HepG2 (cell line): ENCODE results near the gene CCDC88C. TPM values are rescaled to one million over a fixed set of nuclear protein-coding genes. Genes with fewer than 3 reads are reported as not detected.

Experiments
- ATAC-seq: fragments of 200-7000 bp; cut with Tn5 transposase; 3 replicates; pipeline ENCODE4 v1.9.1; 2020; ENCODE audit warnings: mild to moderate bottlenecking, moderate library complexity
- BruUV-seq: library from RNA; stranded (reverse); fragments of 400-500 nt; replicated peaks from 2 replicates; lab custom pipeline; 2021; lab: Mats Ljungman, UMichigan
- CTCF ChIA-PET: fragments of 300-600 bp; formaldehyde crosslinking; extraction: SDS; loops from one replicate; lab custom pipeline; 2021; ENCODE audit warnings: low total read pairs, inconsistent platforms, low intra/inter-chr PET ratio; lab: Yijun Ruan, JAX
- POLR2A ChIA-PET: fragments of 350-600 bp; sonication (Branson Sonifier 250); formaldehyde crosslinking; loops from one replicate; lab custom pipeline; 2020; ENCODE audit warnings: antibody characterized with exemption, inconsistent platforms; lab: Yijun Ruan, JAX
- DNase-seq: peaks from one replicate; pipeline ENCODE4 v3.0.0-alpha.2; 2015; ENCODE audit warnings: low spot score
- FAIRE-seq: peaks from 3 replicates; lab custom pipeline; 2011; peaks lifted over from hg19 to GRCh38; lab: Jason Lieb, UNC
- H2AFZ ChIP-seq: one replicate; pipeline ENCODE4 v1.6.1; 2011; ENCODE audit warnings: low read length, inconsistent platforms
- H3K27ac ChIP-seq: fragments of 300-600 bp; 3 replicates; pipeline ENCODE4 v1.8.0; 2011; ENCODE audit warnings: mixed run types, mild to moderate bottlenecking, mixed read lengths, low read length, inconsistent platforms; ENCODE audit not compliant: insufficient read depth; ENCODE audit errors: extremely low read length
- H3K27me3 ChIP-seq, 2 experiments: fragments of 200-600 bp in 1 of 2; 2 replicates in 1 of 2; 3 replicates in 1 of 2; pipeline versions ENCODE4 v1.6.0 to v1.8.0; 2011; ENCODE audit warnings: low read length in 2 of 2, mild to moderate bottlenecking in 2 of 2, moderate library complexity in 2 of 2, inconsistent platforms in 1 of 2; ENCODE audit not compliant: insufficient read depth in 2 of 2, control insufficient read depth in 1 of 2
- H3K36me3 ChIP-seq, 2 experiments: fragments of 200-600 bp in 1 of 2; replicated peaks in 1 of 2; 2 replicates in 1 of 2; 3 replicates in 1 of 2; pipeline versions ENCODE4 v1.5.1 to v1.8.0; 2011; ENCODE audit warnings: low read length in 2 of 2, inconsistent platforms in 1 of 2; ENCODE audit not compliant: insufficient read depth in 2 of 2, control insufficient read depth in 1 of 2
- H3K4me1 ChIP-seq: 2 replicates; pipeline ENCODE4 v1.5.1; 2012; ENCODE audit warnings: low read length, inconsistent platforms; ENCODE audit not compliant: insufficient read depth
- H3K4me2 ChIP-seq: 2 replicates; pipeline ENCODE4 v1.6.0; 2011; ENCODE audit warnings: low read depth, low read length, inconsistent platforms
- H3K4me3 ChIP-seq, 3 experiments: fragments of 200-600 bp in 1 of 3; sonication (generic), shearing (Covaris generic) in 1 of 3; replicated peaks in 1 of 3; 2 replicates each; pipeline ENCODE4 v1.5.1; 2011 to 2016; ENCODE audit warnings: low read length in 3 of 3, inconsistent platforms in 2 of 3, low read depth in 2 of 3, mild to moderate bottlenecking in 2 of 3, control low read depth in 1 of 3, mixed read lengths in 1 of 3; ENCODE audit not compliant: insufficient read depth in 1 of 3
- H3K79me2 ChIP-seq: one replicate; pipeline ENCODE4 v1.6.1; 2011; ENCODE audit warnings: low read length, inconsistent platforms; ENCODE audit not compliant: insufficient read depth
- H3K9ac ChIP-seq: 2 replicates; pipeline ENCODE4 v1.6.0; 2011; ENCODE audit warnings: mild to moderate bottlenecking, low read depth, low read length, inconsistent platforms; ENCODE audit not compliant: insufficient read depth
- H3K9me3 ChIP-seq: 2 replicates; pipeline ENCODE4 v1.5.1; 2012; ENCODE audit warnings: mild to moderate bottlenecking, low read length
- H4K20me1 ChIP-seq: 2 replicates; pipeline ENCODE4 v1.6.0; 2011; ENCODE audit warnings: inconsistent platforms, mild to moderate bottlenecking, low read length, moderate library complexity; ENCODE audit not compliant: insufficient read depth
- CREB1 ChIP-seq, 2 experiments: fragments of 450-650 bp in 1 of 2; IDR thresholded peaks; 2 replicates each; pipeline ENCODE4 v1.6.1; 2016 to 2017; ENCODE audit warnings: control low read depth in 1 of 2, mild to moderate bottlenecking in 1 of 2, missing compliant biosample characterization in 1 of 2, missing genetic modification characterization in 1 of 2
- HNF4G ChIP-seq, 2 experiments: sonication (generic) in 1 of 2; formaldehyde crosslinking in 1 of 2; IDR thresholded peaks; 2 replicates each; pipeline versions ENCODE4 v1.4.0 to v1.6.1; 2011 to 2020; ENCODE audit warnings: borderline replicate concordance in 2 of 2, low read depth in 2 of 2, mild to moderate bottlenecking in 2 of 2, low read length in 1 of 2, missing genetic modification reagents in 1 of 2, moderate library complexity in 1 of 2
- MEIS1 ChIP-seq: sonication (generic); formaldehyde crosslinking; IDR thresholded peaks from 2 replicates; pipeline ENCODE4 v1.9.0; 2021; ENCODE audit warnings: mild to moderate bottlenecking, missing genetic modification reagents, moderate library complexity, borderline replicate concordance
- NCOR1 ChIP-seq: fragments of 200-600 bp; sonication (generic); IDR thresholded peaks from 2 replicates; pipeline ENCODE4 v1.7.0; 2017; ENCODE audit warnings: antibody characterized with exemption, low read length, borderline replicate concordance
- RAD21 ChIP-seq: fragments of 450-650 bp; formaldehyde crosslinking; IDR thresholded peaks from 2 replicates; pipeline ENCODE4 v1.5.0; 2020; ENCODE audit warnings: mild to moderate bottlenecking
- SKI ChIP-seq: fragments of 450-650 bp; IDR thresholded peaks from one replicate; pipeline ENCODE4 v1.6.1; 2018; ENCODE audit warnings: mild to moderate bottlenecking; ENCODE audit not compliant: partially characterized antibody
- U2AF1 ChIP-seq: fragments of 200-400 bp; formaldehyde crosslinking; optimal IDR thresholded peaks from 2 replicates; pipeline ENCODE3; 2017; ENCODE audit warnings: mild to moderate bottlenecking, low read depth, low read length
- ZNF543 ChIP-seq: sonication (generic); formaldehyde crosslinking; IDR thresholded peaks from 2 replicates; pipeline ENCODE4 v1.4.0; 2020; ENCODE audit warnings: mild to moderate bottlenecking, missing genetic modification reagents
- ZSCAN29 ChIP-seq: sonication (generic); formaldehyde crosslinking; conservative IDR thresholded peaks from 2 replicates; pipeline ENCODE4 v1.4.0; 2020; ENCODE audit warnings: mild to moderate bottlenecking, missing genetic modification reagents
- whole genome bisulfite sequencing: methylation state at CpG from one replicate; pipeline ENCODE4 v1.1.6; 2017; ENCODE audit warnings: low lambda C conversion rate; 5-methylcytosine and 5-hydroxymethylcytosine counted together
- in situ Hi-C: cut with HindIII; loops from 2 replicates; pipeline ENCODE4 v1.10.0; 2017; ENCODE audit warnings: low pct_unique_long_range_greater_than_20kb; ENCODE audit not compliant: extremely low pct_ligation_motif_present
- intact Hi-C: fragments of 100-400 bp; cut with micrococcal nuclease; formaldehyde crosslinking; loops from one replicate; pipeline ENCODE4 v1.10.0; 2022; ENCODE audit not compliant: unreplicated experiment
- polyA plus RNA-seq, 8 experiments: library from polyadenylated mRNA; depleted of rRNA in 3 of 8; stranded (reverse) in 7 of 8; unstranded in 1 of 8; fragments of >200 nt; fragmentation: Illumina TruSeq in 4 of 8; extraction: Trizol in 4 of 8; gene quantifications; 2 replicates each; pipeline versions ENCODE4 v1.2.1 to v1.2.3, GENCODE V29; 2011 to 2016; ENCODE audit warnings: low read depth in 4 of 8, missing spikeins in 1 of 8, mixed read lengths in 1 of 8; ENCODE audit not compliant: insufficient read depth in 1 of 8
- total RNA-seq, 5 experiments: library from RNA; depleted of rRNA; stranded (reverse); fragments of >200 nt; fragmentation: Illumina TruSeq; extraction: Trizol; gene quantifications; 2 replicates each; pipeline ENCODE4 v1.2.3, GENCODE V29; 2016; ENCODE audit warnings: low read depth in 1 of 5
- TF ChIP-seq, protein P1 (sequence below): sonication (generic); formaldehyde crosslinking; IDR thresholded peaks from 2 replicates; pipeline ENCODE4 v1.8.1; 2023; ENCODE audit warnings: mild to moderate bottlenecking, missing genetic modification reagents
- TF ChIP-seq, protein P2 (sequence below): sonication (generic); formaldehyde crosslinking; IDR thresholded peaks from 2 replicates; pipeline ENCODE4 v1.4.0; 2020; ENCODE audit warnings: missing genetic modification reagents, mild to moderate bottlenecking, borderline replicate concordance

CCDC88C gene
- total and polyA plus RNA-seq, 2 of the 13 experiments (the other 11 are each of a cell fraction or from before 2014, with no cell fraction given), result 3.6 to 11.7 TPM

DNA sequence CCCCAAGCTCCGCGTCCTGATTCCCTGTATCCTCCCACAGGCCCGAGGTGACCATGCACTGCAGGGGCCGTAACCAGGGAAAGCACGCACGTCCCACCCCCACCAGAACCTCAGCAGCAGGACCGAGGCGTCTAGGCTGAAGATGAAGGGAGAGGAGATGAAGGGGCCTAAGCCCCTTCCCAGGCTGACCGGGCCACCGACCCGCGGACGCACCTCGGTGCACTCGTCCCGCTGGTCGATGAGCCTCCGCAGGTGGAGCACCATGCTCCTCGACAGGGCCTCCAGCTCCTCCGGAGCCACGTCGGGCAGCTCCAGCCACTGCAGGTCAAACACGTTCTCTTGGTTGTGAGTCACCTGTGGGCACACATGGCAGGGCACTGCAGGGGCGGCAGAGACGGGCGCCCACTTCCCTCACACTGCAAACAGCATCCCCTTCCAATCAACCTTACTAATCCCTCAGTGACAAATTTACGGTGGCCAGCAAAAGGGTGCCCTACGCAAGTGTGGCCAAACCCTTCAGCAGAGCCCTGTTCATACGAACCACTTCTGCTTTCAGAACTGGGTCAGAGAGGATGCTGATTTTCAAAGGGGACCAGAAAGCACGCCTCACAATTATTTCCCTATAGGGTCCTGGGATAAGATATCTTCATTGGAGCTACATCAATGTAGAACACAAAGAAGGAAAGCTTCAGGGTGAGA is 77.8 kb downstream of the CCDC88C start:
- 96% methylated on average over 19 of the region's 30 CpGs for WGBS
- FAIRE-seq (no peak), DNase-seq (no peak), ATAC-seq (no peak)
- H4K20me1 ChIP-seq, result no peaks in the 10 kb centered on the region
- ChIA-PET CTCF (no interaction called here), POLR2A (no interaction called here)
- H3K36me3 ChIP-seq, result peaks cover 4 to 38% of the 10 kb centered on the region in 2 experiments; a peak in 4 of 5 replicates
- H2AFZ ChIP-seq, result no peak overlapping the region
- in situ Hi-C loops (no loop called here), intact Hi-C loops (no loop called here)
- H3K27ac ChIP-seq, result no peak overlapping the region
- H3K27me3 ChIP-seq, result no peaks in the 10 kb centered on the region
- BruUV-seq, result no TSS peak
- H3K4me1 ChIP-seq, result no peaks in the 10 kb centered on the region
- H3K4me3 ChIP-seq, result no peak overlapping the region
- no peak overlapping the region for H3K9ac ChIP-seq
- no peak overlapping the region for H3K4me2 ChIP-seq
- H3K9me3 ChIP-seq, result no peaks in the 10 kb centered on the region
- no peak for TF ChIP-seq HNF4G (IDR thresholded peaks at IDR 0.05; ENCODE audit: borderline replicate concordance, low read depth, low read length)
- no peak for TF ChIP-seq HNF4G (CRISPR knock-in tag; IDR thresholded peaks at IDR 0.05; ENCODE audit: borderline replicate concordance, low read depth)
- no peaks in the 10 kb centered on the region for H3K79me2 ChIP-seq

DNA sequence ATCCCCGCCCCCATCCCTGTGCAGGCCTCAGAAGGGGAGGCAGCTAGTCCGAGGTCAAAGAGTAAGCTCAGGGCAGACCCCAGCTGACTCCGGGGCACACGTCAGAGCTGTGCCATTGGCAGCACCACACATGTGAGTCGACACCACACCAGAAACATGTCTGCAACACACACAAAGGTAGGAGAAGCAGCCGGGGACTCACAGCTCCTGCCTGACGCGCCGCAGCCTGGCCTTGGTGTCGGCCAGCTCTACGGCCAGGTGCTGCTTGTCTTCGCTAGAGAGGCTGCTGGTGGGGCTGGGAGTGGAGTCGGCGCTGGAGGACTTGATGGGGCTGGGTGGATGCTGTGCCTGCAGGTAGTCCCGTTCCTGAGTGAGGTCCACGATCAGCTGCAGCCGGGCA is 78.5 kb downstream of the CCDC88C start:
- Histone ChIP-seq H3K79me2 (no peaks in the 10 kb centered on the region), H3K4me2 (no peak overlapping the region), H4K20me1 (no peaks in the 10 kb centered on the region), H3K9ac (no peak overlapping the region), H3K27me3 (no peaks in the 10 kb centered on the region), H3K36me3 (peaks cover 4 to 38% of the 10 kb centered on the region in 2 experiments; a peak in 4 of 5 replicates), H2AFZ (no peak overlapping the region), H3K4me3 (no peak overlapping the region), H3K4me1 (no peaks in the 10 kb centered on the region), H3K27ac (no peak overlapping the region), H3K9me3 (no peaks in the 10 kb centered on the region)
- ChIA-PET POLR2A (no interaction called here), CTCF (no interaction called here)
- no peak for FAIRE-seq
- in situ Hi-C loops, result no loop called here
- BruUV-seq, result no TSS peak
- DNase-seq, result no peak
- 96% methylated on average over 16 of the region's 17 CpGs for WGBS
- intact Hi-C loops, result no loop called here
- ATAC-seq, result no peak
- TF ChIP-seq, protein P1, sequence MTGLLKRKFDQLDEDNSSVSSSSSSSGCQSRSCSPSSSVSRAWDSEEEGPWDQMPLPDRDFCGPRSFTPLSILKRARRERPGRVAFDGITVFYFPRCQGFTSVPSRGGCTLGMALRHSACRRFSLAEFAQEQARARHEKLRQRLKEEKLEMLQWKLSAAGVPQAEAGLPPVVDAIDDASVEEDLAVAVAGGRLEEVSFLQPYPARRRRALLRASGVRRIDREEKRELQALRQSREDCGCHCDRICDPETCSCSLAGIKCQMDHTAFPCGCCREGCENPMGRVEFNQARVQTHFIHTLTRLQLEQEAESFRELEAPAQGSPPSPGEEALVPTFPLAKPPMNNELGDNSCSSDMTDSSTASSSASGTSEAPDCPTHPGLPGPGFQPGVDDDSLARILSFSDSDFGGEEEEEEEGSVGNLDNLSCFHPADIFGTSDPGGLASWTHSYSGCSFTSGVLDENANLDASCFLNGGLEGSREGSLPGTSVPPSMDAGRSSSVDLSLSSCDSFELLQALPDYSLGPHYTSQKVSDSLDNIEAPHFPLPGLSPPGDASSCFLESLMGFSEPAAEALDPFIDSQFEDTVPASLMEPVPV (CRISPR knock-in tag), result no peak
- TF ChIP-seq ZNF543 (CRISPR knock-in tag) (no peak), U2AF1 (no peak), MEIS1 (CRISPR knock-in tag) (no peak), SKI (no peak), CREB1 (IDR thresholded peaks at IDR 0.05) (no peak), CREB1 (CRISPR knock-in tag; IDR thresholded peaks at IDR 0.05) (no peak), RAD21 (CRISPR knock-in tag) (no peak), NCOR1 (no peak), ZSCAN29 (CRISPR knock-in tag) (no peak)
- TF ChIP-seq, protein P2, sequence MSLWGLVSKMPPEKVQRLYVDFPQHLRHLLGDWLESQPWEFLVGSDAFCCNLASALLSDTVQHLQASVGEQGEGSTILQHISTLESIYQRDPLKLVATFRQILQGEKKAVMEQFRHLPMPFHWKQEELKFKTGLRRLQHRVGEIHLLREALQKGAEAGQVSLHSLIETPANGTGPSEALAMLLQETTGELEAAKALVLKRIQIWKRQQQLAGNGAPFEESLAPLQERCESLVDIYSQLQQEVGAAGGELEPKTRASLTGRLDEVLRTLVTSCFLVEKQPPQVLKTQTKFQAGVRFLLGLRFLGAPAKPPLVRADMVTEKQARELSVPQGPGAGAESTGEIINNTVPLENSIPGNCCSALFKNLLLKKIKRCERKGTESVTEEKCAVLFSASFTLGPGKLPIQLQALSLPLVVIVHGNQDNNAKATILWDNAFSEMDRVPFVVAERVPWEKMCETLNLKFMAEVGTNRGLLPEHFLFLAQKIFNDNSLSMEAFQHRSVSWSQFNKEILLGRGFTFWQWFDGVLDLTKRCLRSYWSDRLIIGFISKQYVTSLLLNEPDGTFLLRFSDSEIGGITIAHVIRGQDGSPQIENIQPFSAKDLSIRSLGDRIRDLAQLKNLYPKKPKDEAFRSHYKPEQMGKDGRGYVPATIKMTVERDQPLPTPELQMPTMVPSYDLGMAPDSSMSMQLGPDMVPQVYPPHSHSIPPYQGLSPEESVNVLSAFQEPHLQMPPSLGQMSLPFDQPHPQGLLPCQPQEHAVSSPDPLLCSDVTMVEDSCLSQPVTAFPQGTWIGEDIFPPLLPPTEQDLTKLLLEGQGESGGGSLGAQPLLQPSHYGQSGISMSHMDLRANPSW (CRISPR knock-in tag), result no peak
